ENCODE data around the gene SLC35B2.

- TF ChIP-seq CTCF (IDR thresholded peaks at IDR 0.05) (no peak), POLR2AphosphoS5 (IDR thresholded peaks at IDR 0.05; ENCODE audit: low read depth, low read length) (peak; percentile 32)
- TF ChIP-seq, protein P1, sequence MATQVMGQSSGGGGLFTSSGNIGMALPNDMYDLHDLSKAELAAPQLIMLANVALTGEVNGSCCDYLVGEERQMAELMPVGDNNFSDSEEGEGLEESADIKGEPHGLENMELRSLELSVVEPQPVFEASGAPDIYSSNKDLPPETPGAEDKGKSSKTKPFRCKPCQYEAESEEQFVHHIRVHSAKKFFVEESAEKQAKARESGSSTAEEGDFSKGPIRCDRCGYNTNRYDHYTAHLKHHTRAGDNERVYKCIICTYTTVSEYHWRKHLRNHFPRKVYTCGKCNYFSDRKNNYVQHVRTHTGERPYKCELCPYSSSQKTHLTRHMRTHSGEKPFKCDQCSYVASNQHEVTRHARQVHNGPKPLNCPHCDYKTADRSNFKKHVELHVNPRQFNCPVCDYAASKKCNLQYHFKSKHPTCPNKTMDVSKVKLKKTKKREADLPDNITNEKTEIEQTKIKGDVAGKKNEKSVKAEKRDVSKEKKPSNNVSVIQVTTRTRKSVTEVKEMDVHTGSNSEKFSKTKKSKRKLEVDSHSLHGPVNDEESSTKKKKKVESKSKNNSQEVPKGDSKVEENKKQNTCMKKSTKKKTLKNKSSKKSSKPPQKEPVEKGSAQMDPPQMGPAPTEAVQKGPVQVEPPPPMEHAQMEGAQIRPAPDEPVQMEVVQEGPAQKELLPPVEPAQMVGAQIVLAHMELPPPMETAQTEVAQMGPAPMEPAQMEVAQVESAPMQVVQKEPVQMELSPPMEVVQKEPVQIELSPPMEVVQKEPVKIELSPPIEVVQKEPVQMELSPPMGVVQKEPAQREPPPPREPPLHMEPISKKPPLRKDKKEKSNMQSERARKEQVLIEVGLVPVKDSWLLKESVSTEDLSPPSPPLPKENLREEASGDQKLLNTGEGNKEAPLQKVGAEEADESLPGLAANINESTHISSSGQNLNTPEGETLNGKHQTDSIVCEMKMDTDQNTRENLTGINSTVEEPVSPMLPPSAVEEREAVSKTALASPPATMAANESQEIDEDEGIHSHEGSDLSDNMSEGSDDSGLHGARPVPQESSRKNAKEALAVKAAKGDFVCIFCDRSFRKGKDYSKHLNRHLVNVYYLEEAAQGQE (IDR thresholded peaks at IDR 0.05; ENCODE audit: insufficient read depth in 1 of 2, low read depth in 2 of 2, low read length in 1 of 2): no peak
Observed at GRCh38 chr6:44249082-44249748, 8.1 kb downstream of the SLC35B2 start.

Measured in Panc1 (cell line).